ENCODE measurements around the gene ILDR2. TPM values are rescaled to one million over a fixed set of nuclear protein-coding genes. Genes with fewer than 3 reads are reported as not detected.

The ILDR2 gene
- total and polyA plus RNA-seq, 2 donors = 1.6 to 4.1 TPM

DNA sequence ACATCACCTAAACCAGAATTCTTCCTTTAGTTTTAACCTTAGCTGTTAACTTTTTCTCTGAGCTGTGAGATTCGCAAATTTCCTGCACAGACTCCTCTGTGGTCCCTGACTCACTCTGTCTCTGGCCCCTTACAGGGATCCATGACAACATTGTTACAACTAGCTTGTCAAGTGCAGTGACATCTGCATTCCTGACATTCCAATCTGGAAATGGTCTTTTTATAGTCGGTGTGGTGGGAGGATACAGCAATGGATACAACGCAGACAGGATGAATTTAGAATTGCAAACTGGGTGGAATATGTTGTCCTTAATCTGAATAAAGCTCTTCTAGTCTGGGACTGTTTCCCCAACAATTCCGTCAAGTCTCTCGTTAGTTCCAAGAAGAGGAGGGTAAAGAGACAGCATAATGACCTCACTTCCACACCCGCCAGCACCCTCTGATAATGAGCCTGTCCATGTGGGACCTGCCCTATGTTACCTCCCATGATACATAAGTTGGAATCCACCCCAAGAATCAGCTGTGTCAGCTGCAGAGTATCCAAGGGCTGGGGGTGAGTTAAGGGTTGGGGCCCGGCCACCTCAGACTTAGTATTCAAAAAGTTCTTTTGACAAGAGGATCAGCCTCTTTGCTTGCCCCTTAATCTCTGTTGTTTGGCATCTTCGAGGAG, 49.4 kb downstream of the ILDR2 start:
- Histone ChIP-seq H3K27ac (ENCODE audit: low read depth) (no peak overlapping the region), H3K36me3 (ENCODE audit: insufficient read depth) (no peaks in the 10 kb centered on the region), H3K4me3 (ENCODE audit: low read depth, low read length) (no peak overlapping the region), H3K4me1 (ENCODE audit: insufficient read depth) (no peaks in the 10 kb centered on the region)
- 67% methylated on average over 8 of the region's 8 CpGs for WGBS
- no peak for DNase-seq (ENCODE audit: extremely low spot score)

GRCh38 chr1:166924823-166925541, 50.4 kb downstream of the ILDR2 start:
- Histone ChIP-seq H3K27ac (ENCODE audit: low read depth) (no peak overlapping the region), H3K4me1 (ENCODE audit: insufficient read depth) (no peaks in the 10 kb centered on the region), H3K4me3 (ENCODE audit: low read depth, low read length) (no peak overlapping the region), H3K36me3 (ENCODE audit: insufficient read depth) (no peaks in the 10 kb centered on the region)
- no peak for DNase-seq (ENCODE audit: extremely low spot score)
- WGBS = 65% methylated on average over 3 of the region's 3 CpGs

GRCh38 chr1:166920561-166921475, 54.5 kb downstream of the ILDR2 start:
- peak overlapping the region; percentile 27 for H3K4me3 ChIP-seq (ENCODE audit: low read depth, low read length)
- no peak for DNase-seq (ENCODE audit: extremely low spot score)
- WGBS = 4% methylated on average over 113 of the region's 113 CpGs
- no peak overlapping the region for H3K27ac ChIP-seq (ENCODE audit: low read depth)
- H3K36me3 ChIP-seq (ENCODE audit: insufficient read depth) = no peaks in the 10 kb centered on the region
- H3K4me1 ChIP-seq (ENCODE audit: insufficient read depth) = no peaks in the 10 kb centered on the region

DNA sequence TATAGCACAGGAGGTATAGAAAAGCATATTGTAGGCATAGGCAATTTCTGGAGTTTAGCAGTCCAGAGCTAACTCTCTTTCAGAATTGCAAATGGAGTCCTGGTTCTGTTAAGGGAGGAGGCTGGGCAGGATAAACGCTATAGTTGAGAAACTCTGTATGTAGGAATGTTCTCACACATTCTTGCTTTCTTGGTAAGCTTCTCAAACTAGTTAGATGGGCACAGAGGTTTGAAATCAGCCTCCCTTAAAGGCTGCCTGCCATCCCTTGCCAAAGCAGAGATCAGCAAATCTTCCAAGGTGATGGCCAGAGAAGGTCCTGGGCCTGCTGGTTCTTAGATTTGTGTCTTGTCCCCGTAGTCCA, 56.4 kb downstream of the ILDR2 start:
- no peak overlapping the region for H3K4me3 ChIP-seq (ENCODE audit: low read depth, low read length)
- H3K4me1 ChIP-seq (ENCODE audit: insufficient read depth) = no peaks in the 10 kb centered on the region
- WGBS = 87% methylated on average over 2 of the region's 2 CpGs
- no peak overlapping the region for H3K27ac ChIP-seq (ENCODE audit: low read depth)
- no peaks in the 10 kb centered on the region for H3K36me3 ChIP-seq (ENCODE audit: insufficient read depth)
- no peak for DNase-seq (ENCODE audit: extremely low spot score)

DNA sequence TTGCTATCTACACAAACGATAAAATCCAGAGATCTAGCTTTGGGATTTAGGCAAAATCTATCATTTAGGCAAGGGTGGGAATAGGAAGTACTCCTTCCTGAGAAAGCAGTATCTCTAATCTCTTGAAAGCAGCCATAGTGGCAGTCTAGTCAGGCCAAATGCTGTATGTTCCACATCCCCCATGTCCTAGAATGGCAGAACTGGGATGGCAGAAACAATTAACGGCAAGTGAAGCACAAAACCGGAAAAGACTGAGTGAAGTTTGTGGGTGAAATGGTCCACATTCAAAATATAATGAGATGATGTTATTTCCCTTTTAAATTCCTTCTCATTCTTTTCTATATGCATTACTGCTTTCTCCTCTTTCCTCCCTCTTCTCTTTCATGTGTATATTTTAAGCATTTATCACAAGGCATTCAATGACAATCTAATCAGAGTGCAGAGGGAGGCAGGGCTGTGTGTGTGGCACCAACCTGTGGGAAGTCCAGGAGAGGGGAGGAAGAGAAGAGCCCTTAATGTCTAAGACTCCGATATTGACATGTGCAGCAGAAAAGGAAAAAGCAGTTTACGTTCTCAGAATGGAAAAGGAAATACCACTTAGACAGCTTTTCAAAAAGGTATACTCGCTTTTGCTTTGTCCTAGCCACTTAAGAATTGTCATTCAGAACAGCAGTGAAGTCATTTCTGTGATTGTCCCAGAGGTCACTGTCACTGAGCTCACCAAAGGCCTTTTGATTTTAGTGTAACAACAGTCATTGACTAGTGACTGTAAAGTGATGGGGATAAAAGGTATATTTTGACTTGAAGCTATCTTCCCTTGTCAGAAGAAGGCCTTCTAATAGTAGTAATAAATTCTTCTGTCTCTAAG, 57.0 kb downstream of the ILDR2 start:
- Histone ChIP-seq H3K4me1 (ENCODE audit: insufficient read depth) (no peaks in the 10 kb centered on the region), H3K4me3 (ENCODE audit: low read depth, low read length) (no peak overlapping the region), H3K27ac (ENCODE audit: low read depth) (no peak overlapping the region), H3K36me3 (ENCODE audit: insufficient read depth) (no peaks in the 10 kb centered on the region)
- 88% methylated on average over 6 of the region's 6 CpGs for WGBS
- no peak for DNase-seq (ENCODE audit: extremely low spot score)

DNA sequence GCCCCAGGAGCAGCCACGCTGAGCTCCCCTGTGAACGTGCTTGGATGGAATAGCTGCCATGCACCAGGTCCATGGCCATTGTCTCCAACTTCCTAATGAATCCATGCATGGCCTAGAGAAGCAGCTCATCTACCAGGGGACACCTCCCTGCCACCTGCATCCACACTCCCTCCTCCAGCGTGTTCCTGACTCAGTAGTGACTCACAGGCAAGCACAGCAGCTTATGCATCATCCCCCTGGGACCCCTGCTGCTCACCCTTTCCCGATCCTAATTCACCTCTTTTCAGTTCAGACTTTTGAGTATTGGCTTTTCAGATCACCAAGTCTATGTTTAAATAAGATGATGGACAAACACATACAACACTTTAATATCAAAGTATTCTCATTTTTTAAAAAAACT, 59.4 kb downstream of the ILDR2 start:
- H3K36me3 ChIP-seq (ENCODE audit: insufficient read depth) = no peaks in the 10 kb centered on the region
- DNase-seq (ENCODE audit: extremely low spot score) = no peak
- WGBS = 89% methylated on average over 4 of the region's 4 CpGs

GRCh38 chr1:166915042-166915441, 60.3 kb downstream of the ILDR2 start:
- no peak for DNase-seq (ENCODE audit: extremely low spot score)
- no peak overlapping the region for H3K4me3 ChIP-seq (ENCODE audit: low read depth, low read length)
- no peak overlapping the region for H3K27ac ChIP-seq (ENCODE audit: low read depth)
- H3K4me1 ChIP-seq (ENCODE audit: insufficient read depth) = no peaks in the 10 kb centered on the region
- no peaks in the 10 kb centered on the region for H3K36me3 ChIP-seq (ENCODE audit: insufficient read depth)
- WGBS = 85% methylated on average over 1 of the region's 1 CpG

More for the DNA sequence above, 59.4 kb downstream of the ILDR2 start:
- H3K27ac ChIP-seq (ENCODE audit: low read depth) = no peak overlapping the region
- no peaks in the 10 kb centered on the region for H3K4me1 ChIP-seq (ENCODE audit: insufficient read depth)
- no peak overlapping the region for H3K4me3 ChIP-seq (ENCODE audit: low read depth, low read length)

- Histone ChIP-seq H3K4me1 (ENCODE audit: insufficient read depth) (no peaks in the 10 kb centered on the region), H3K27ac (ENCODE audit: low read depth) (no peak overlapping the region), H3K4me3 (ENCODE audit: low read depth, low read length) (no peak overlapping the region), H3K36me3 (ENCODE audit: insufficient read depth) (no peaks in the 10 kb centered on the region)
- 80% methylated on average over 3 of the region's 3 CpGs for WGBS
- DNase-seq (ENCODE audit: extremely low spot score) = no peak
Observed at GRCh38 chr1:166914111-166914510, 61.2 kb downstream of the ILDR2 start.

- Histone ChIP-seq H3K4me1 (ENCODE audit: insufficient read depth) (no peaks in the 10 kb centered on the region), H3K36me3 (ENCODE audit: insufficient read depth) (no peaks in the 10 kb centered on the region), H3K4me3 (ENCODE audit: low read depth, low read length) (no peak overlapping the region), H3K27ac (ENCODE audit: low read depth) (no peak overlapping the region)
- WGBS = 92% methylated on average over 1 of the region's 1 CpG
- no peak for DNase-seq (ENCODE audit: extremely low spot score)
Observed at GRCh38 chr1:166911624-166912023, 63.7 kb downstream of the ILDR2 start.

DNA sequence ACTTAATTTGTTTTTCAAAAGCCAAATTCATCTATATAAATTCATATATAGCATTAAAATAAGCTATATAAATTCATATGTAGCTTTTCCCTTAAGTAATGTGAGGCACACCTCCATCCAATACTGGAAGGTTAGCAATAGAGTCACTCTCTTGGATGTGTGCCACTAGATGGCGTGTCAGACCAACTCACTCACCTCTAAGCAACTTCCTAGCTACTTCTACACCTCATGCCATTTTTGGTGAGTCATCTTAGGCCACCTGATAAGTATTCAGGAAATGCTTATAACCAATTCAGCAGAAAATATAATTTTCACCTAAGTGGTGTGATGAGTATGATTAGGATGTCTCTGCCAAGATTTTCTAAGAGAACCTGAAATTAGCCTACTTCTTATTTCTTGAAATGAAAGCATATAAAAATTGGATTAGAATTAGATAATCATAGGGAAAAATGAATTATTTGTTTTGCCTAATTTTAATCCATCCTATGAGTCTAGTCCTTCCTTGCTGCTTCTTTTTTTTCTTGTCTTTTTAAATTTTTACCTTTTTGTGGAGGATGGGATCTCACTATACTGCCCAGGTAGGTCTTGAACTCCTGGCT, 64.8 kb downstream of the ILDR2 start:
- 0% methylated on average over 1 of the region's 1 CpG for WGBS
- no peak overlapping the region for H3K27ac ChIP-seq (ENCODE audit: low read depth)

GRCh38 chr1:166908942-166909341, 66.4 kb downstream of the ILDR2 start:
- WGBS = 93% methylated on average over 1 of the region's 1 CpG
- H3K4me3 ChIP-seq (ENCODE audit: low read depth, low read length) = no peak overlapping the region
- H3K36me3 ChIP-seq (ENCODE audit: insufficient read depth) = no peaks in the 10 kb centered on the region
- no peak overlapping the region for H3K27ac ChIP-seq (ENCODE audit: low read depth)
- H3K4me1 ChIP-seq (ENCODE audit: insufficient read depth) = no peaks in the 10 kb centered on the region
- no peak for DNase-seq (ENCODE audit: extremely low spot score)

More for the DNA sequence above, 64.8 kb downstream of the ILDR2 start:
- Histone ChIP-seq H3K4me3 (ENCODE audit: low read depth, low read length) (no peak overlapping the region), H3K36me3 (ENCODE audit: insufficient read depth) (no peaks in the 10 kb centered on the region), H3K4me1 (ENCODE audit: insufficient read depth) (no peaks in the 10 kb centered on the region)
- DNase-seq (ENCODE audit: extremely low spot score) = no peak

DNA sequence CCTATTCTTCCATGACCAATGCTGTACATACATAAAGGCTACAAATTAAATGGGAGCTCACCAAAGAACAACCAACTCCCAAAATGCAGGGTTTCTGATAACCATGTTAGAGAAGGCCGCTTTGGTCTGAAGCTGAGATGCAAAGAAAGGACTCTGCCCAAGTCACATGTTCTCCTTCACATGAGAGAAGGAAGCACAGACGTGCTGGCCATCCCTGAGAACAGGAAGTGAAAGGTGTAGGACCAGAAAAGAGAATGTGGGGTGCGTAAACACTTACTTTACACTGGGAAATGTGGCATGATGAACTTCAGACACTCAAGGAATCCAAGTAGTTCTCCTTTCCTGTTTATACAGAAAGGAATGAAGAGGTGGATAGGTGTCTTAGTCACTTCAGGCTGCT, 67.6 kb downstream of the ILDR2 start:
- H3K27ac ChIP-seq (ENCODE audit: low read depth) = no peak overlapping the region

DNA sequence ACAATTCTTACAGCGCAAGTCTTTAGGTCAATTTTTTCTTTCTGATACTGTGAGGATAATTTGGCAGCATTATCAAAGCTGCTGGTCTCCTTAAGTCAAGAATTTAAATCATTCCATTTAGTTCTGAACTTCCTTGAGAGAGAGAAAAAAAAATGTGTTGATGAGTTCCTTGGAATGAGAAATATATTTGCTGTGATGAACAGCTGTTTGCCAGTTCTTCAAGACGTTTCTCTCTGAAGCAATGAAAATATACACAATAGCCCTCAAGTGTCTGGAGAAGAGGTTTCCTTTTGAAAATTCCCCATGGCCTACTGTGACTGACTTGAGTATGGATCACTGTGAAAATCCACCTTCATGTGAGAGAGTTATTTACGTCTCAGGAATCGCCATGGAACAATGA, 68.3 kb downstream of the ILDR2 start:
- 82% methylated on average over 4 of the region's 4 CpGs for WGBS
- DNase-seq (ENCODE audit: extremely low spot score) = no peak
- Histone ChIP-seq H3K36me3 (ENCODE audit: insufficient read depth) (no peaks in the 10 kb centered on the region), H3K4me3 (ENCODE audit: low read depth, low read length) (no peak overlapping the region), H3K27ac (ENCODE audit: low read depth) (no peak overlapping the region), H3K4me1 (ENCODE audit: insufficient read depth) (no peaks in the 10 kb centered on the region)

More for the DNA sequence above, 67.6 kb downstream of the ILDR2 start:
- H3K4me1 ChIP-seq (ENCODE audit: insufficient read depth) = no peaks in the 10 kb centered on the region
- DNase-seq (ENCODE audit: extremely low spot score) = no peak
- H3K36me3 ChIP-seq (ENCODE audit: insufficient read depth) = no peaks in the 10 kb centered on the region
- 81% methylated on average over 3 of the region's 3 CpGs for WGBS
- no peak overlapping the region for H3K4me3 ChIP-seq (ENCODE audit: low read depth, low read length)
